Ishikawa (cell line): ENCODE data around the gene TBX1.

Source experiments
- CEBPB ChIP-seq: IDR thresholded peaks from 2 replicates; pipeline ENCODE4 v1.6.1; 2012
- CREB1 ChIP-seq: IDR thresholded peaks from 2 replicates; pipeline ENCODE4 v1.6.1; 2012; ENCODE audit warnings: low read depth
- EGR1 ChIP-seq: IDR thresholded peaks from 2 replicates; pipeline ENCODE4 v1.6.1; 2012
- EP300 ChIP-seq: IDR thresholded peaks from 2 replicates; pipeline ENCODE4 v1.6.1; 2012; ENCODE audit warnings: borderline replicate concordance
- FOXM1 ChIP-seq: IDR thresholded peaks from 2 replicates; pipeline ENCODE4 v1.6.1; 2012; ENCODE audit warnings: low read depth, borderline replicate concordance
- MAX ChIP-seq: IDR thresholded peaks from 2 replicates; pipeline ENCODE4 v1.6.1; 2012
- NFIC ChIP-seq: IDR thresholded peaks from 2 replicates; pipeline ENCODE4 v1.6.1; 2012
- RAD21 ChIP-seq: IDR thresholded peaks from 2 replicates; pipeline ENCODE4 v1.6.1; 2012; ENCODE audit warnings: low read depth
- TAF1 ChIP-seq: IDR thresholded peaks from 2 replicates; pipeline ENCODE4 v1.6.1; 2012; ENCODE audit warnings: low read depth, mild to moderate bottlenecking
- TCF12 ChIP-seq: IDR thresholded peaks from 2 replicates; pipeline ENCODE4 v1.6.1; 2012; ENCODE audit warnings: low read depth
- TEAD4 ChIP-seq: IDR thresholded peaks from 2 replicates; pipeline ENCODE4 v1.6.1; 2012
- YY1 ChIP-seq: IDR thresholded peaks from 2 replicates; pipeline ENCODE4 v1.6.1; 2012; ENCODE audit warnings: low read depth
- ZBTB7A ChIP-seq: IDR thresholded peaks from 2 replicates; pipeline ENCODE4 v1.6.1; 2012; ENCODE audit warnings: low read depth
- TF ChIP-seq, protein P1 (sequence below): IDR thresholded peaks from 2 replicates; pipeline ENCODE4 v1.6.1; 2012
- TF ChIP-seq, protein P2 (sequence below): IDR thresholded peaks from 2 replicates; pipeline ENCODE4 v1.6.1; 2012; ENCODE audit warnings: low read depth, mild to moderate bottlenecking

The TBX1 gene

GRCh38 chr22:19760058-19760950 is at the start of gene TBX1:
Gene TBX1 (plus strand): TSS chr22:19760778. CDS start chr22:19760844, 66 bp downstream.
- TF ChIP-seq MAX, result 0 out of 2 replicates have a peak, but pooled peaks have one; percentile 27
- TF ChIP-seq, protein P1, sequence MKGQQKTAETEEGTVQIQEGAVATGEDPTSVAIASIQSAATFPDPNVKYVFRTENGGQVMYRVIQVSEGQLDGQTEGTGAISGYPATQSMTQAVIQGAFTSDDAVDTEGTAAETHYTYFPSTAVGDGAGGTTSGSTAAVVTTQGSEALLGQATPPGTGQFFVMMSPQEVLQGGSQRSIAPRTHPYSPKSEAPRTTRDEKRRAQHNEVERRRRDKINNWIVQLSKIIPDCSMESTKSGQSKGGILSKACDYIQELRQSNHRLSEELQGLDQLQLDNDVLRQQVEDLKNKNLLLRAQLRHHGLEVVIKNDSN, result no peak
- no peak for TF ChIP-seq FOXM1

- TF ChIP-seq CREB1 (no peak), EGR1 (no peak), FOXM1 (no peak), CEBPB (no peak), TEAD4 (no peak), TCF12 (no peak), ZBTB7A (no peak), MAX (no peak), NFIC (no peak), YY1 (no peak), EP300 (no peak), TAF1 (no peak), RAD21 (no peak)
- TF ChIP-seq, protein P1, result no peak
- TF ChIP-seq, protein P2, sequence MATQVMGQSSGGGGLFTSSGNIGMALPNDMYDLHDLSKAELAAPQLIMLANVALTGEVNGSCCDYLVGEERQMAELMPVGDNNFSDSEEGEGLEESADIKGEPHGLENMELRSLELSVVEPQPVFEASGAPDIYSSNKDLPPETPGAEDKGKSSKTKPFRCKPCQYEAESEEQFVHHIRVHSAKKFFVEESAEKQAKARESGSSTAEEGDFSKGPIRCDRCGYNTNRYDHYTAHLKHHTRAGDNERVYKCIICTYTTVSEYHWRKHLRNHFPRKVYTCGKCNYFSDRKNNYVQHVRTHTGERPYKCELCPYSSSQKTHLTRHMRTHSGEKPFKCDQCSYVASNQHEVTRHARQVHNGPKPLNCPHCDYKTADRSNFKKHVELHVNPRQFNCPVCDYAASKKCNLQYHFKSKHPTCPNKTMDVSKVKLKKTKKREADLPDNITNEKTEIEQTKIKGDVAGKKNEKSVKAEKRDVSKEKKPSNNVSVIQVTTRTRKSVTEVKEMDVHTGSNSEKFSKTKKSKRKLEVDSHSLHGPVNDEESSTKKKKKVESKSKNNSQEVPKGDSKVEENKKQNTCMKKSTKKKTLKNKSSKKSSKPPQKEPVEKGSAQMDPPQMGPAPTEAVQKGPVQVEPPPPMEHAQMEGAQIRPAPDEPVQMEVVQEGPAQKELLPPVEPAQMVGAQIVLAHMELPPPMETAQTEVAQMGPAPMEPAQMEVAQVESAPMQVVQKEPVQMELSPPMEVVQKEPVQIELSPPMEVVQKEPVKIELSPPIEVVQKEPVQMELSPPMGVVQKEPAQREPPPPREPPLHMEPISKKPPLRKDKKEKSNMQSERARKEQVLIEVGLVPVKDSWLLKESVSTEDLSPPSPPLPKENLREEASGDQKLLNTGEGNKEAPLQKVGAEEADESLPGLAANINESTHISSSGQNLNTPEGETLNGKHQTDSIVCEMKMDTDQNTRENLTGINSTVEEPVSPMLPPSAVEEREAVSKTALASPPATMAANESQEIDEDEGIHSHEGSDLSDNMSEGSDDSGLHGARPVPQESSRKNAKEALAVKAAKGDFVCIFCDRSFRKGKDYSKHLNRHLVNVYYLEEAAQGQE, result no peak
Measured at GRCh38 chr22:19713245-19713644, 47.3 kb upstream of the TBX1 start.

DNA sequence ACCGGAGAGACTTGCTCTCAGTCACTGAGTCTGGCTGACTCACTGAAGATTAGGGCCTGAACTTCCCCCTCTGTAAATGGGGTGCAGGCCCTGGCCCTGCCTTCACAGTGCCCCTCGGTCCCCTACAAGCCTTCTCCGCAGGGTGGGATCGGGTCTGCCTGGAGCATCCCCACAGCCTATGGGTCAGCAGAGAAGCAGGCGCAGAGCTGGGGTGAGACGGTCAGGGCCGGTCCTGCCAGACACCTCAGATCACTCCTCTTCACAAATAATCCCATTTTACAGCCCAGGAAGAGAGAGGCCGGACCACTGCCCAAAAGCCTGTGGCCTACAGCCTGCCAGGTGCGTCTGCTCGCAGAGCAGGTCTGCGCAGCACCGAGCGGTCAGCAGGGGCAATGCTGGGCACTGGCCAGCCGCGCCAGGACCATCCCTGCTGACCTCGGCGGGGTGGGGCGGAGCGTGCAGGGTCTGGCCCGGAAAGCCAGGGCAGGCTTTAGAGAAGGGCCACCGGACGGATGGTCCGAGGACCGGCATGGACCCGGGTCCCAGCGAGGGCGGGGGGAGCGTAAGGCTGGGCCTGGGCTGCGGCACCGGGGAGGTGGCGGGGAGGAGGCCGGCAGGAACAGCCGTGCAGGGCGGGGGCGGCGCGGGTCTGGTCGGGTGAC is 46.8 kb upstream of the TBX1 start:
- 0 out of 2 replicates have a peak, but pooled peaks have one; percentile 32 for TF ChIP-seq TAF1
- TF ChIP-seq TCF12, result no peak
- TF ChIP-seq CREB1, result no peak
- TF ChIP-seq, protein P1, result no peak
- no peak for TF ChIP-seq CEBPB
- no peak for TF ChIP-seq ZBTB7A
- no peak; the same call in 1 of the 2 replicates for TF ChIP-seq MAX

GRCh38 chr22:19714312-19715187 is 46.0 kb upstream of the TBX1 start, which contains the start of gene SEPTIN5:
Gene SEPTIN5 (plus strand): TSS chr22:19714503. CDS start chr22:19714589, 86 bp downstream.
- no peak for TF ChIP-seq CEBPB
- no peak for TF ChIP-seq TEAD4
- peak; percentile 81; the same call in 1 of the 2 replicates for TF ChIP-seq ZBTB7A

DNA sequence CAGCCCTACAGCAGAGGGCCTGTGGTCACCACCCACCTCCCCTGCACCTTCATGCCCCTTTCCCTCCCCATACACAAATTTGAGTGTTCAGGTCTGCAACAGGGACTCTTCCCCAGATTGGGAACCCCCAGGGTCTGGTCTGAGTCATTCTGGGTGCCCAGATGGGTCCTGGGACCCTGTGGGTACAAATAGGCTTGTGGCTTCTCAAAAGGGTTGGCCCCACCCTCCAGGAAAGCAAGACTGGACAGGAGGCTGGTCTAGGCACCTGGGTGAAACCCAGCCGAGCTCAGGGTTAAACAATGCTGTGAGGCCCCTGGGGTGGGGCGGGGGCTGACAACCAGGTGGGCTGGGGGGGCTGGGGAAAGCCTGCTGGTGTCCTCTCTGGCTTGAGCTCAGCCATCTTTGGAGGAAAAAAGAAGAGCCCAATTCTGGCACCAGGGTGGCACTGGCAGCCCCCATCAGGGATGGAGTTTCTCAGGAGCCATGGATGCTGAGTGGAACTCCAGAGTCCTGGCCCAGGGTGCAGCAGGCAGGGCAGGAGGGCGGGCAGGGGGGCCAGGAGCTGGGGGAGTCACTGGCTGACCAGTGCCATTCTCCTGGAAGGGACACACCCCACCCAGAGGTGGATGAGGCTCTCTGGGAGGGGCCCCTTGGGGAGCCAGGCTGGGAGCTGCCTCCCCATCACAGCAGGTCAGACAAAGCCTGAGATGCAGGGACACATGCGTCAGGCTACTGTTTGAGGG is 45.2 kb upstream of the TBX1 start:
- TF ChIP-seq, protein P1, result no peak
- TF ChIP-seq TEAD4 (no peak), CREB1 (no peak)
- TF ChIP-seq, protein P2, result no peak
